Measurements from ENCODE around the gene RNF141. TPM values are rescaled to one million over a fixed set of nuclear protein-coding genes. Genes with fewer than 3 reads are reported as not detected.

RNF141 gene
- total and polyA plus RNA-seq, 2 of the 13 experiments (the other 11 are each of a cell fraction or from before 2014, with no cell fraction given), result 9.3 to 22.4 TPM

DNA sequence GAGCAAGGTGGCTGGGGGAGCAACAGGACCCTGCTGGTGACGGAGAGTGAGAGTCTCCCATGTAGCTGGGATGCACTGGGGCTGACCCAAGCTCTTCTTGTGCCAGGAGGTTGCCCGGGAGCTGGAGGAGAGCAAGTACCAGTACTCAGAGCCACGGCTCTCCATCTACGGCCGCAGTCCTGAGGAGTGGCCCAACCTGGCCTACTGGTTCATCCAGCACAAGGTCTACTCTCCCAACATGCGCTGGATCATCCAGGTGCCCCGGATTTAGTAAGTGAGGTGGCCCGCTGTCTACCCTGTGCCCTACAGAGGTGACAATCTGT lies 45.6 kb downstream of the RNF141 start (continued):
- TF ChIP-seq, protein P1, sequence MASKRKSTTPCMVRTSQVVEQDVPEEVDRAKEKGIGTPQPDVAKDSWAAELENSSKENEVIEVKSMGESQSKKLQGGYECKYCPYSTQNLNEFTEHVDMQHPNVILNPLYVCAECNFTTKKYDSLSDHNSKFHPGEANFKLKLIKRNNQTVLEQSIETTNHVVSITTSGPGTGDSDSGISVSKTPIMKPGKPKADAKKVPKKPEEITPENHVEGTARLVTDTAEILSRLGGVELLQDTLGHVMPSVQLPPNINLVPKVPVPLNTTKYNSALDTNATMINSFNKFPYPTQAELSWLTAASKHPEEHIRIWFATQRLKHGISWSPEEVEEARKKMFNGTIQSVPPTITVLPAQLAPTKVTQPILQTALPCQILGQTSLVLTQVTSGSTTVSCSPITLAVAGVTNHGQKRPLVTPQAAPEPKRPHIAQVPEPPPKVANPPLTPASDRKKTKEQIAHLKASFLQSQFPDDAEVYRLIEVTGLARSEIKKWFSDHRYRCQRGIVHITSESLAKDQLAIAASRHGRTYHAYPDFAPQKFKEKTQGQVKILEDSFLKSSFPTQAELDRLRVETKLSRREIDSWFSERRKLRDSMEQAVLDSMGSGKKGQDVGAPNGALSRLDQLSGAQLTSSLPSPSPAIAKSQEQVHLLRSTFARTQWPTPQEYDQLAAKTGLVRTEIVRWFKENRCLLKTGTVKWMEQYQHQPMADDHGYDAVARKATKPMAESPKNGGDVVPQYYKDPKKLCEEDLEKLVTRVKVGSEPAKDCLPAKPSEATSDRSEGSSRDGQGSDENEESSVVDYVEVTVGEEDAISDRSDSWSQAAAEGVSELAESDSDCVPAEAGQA (IDR thresholded peaks at IDR 0.05; ENCODE audit: low read depth), result no peak
- TF ChIP-seq, protein P1 (CRISPR knock-in tag; IDR thresholded peaks at IDR 0.05; ENCODE audit: borderline replicate concordance), result no peak
- TF ChIP-seq IRF2 (CRISPR knock-in tag; IDR thresholded peaks at IDR 0.05) (no peak), USF2 (IDR thresholded peaks at IDR 0.05; ENCODE audit: low read depth, low read length) (no peak), USF2 (CRISPR knock-in tag; IDR thresholded peaks at IDR 0.05; ENCODE audit: borderline replicate concordance) (no peak)
